ENCODE results near the gene MIS12.

DNA sequence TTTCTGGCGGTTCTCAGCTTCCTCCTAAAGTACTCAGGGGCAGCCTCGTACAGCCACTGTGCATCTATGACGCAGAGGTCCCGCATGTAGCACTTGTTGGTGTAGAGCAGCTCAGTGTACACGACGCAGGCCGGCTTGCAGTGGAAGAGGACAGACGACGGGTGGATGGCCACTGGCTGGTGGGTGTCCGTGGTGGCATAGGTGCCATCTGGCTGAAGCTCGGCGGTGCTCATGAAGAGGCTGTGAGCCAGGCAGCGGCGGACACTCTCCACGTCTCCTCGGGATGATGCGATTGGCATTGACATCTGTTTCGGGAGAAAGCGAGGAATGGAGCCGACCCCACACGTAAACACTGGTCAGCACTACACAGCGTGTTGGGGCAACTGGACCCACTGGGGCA lies 42.2 kb upstream of the MIS12 start:
- TF ChIP-seq POLR2AphosphoS5 (IDR thresholded peaks at IDR 0.05) (no peak), POLR2A (IDR thresholded peaks at IDR 0.05) (no peak)

Measured in sigmoid colon (tissue), 4 donors.